ENCODE measurements around the gene TCF4.

DNA sequence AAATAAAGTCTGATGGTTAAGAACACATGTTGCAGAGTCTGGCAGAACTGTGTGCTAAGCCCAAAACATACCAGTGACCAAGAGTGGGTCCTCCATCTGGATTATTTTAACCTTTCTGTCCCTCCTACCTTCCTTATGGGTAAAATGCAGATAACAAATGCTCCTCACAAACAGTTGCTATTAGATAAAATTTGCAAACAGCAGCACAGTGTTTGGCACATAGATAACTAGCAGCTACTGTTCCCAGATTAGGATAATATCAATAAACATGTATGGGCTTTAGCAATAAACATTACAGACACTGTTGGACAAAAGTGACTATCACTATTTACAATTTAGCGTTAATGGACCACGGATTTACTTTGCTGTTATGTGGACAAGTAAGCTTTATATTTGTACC is 154.9 kb downstream of the TCF4 start:
- no peak for TF ChIP-seq POLR2A (IDR thresholded peaks at IDR 0.05)
- TF ChIP-seq, protein P1, sequence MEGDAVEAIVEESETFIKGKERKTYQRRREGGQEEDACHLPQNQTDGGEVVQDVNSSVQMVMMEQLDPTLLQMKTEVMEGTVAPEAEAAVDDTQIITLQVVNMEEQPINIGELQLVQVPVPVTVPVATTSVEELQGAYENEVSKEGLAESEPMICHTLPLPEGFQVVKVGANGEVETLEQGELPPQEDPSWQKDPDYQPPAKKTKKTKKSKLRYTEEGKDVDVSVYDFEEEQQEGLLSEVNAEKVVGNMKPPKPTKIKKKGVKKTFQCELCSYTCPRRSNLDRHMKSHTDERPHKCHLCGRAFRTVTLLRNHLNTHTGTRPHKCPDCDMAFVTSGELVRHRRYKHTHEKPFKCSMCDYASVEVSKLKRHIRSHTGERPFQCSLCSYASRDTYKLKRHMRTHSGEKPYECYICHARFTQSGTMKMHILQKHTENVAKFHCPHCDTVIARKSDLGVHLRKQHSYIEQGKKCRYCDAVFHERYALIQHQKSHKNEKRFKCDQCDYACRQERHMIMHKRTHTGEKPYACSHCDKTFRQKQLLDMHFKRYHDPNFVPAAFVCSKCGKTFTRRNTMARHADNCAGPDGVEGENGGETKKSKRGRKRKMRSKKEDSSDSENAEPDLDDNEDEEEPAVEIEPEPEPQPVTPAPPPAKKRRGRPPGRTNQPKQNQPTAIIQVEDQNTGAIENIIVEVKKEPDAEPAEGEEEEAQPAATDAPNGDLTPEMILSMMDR (IDR thresholded peaks at IDR 0.05), result no peak
